DND-41 (cell line): ENCODE data around the gene PKD1.
"Not testable (repeated sequence)": the region's sequence is repeated elsewhere in the genome, so short reads cannot be mapped to it uniquely, and the experiment has no call there.

Experiments
- ATAC-seq: fragments of 200-7000 bp; cut with Tn5 transposase; 3 replicates; pipeline ENCODE4 v1.9.1; 2021; ENCODE audit warnings: low read depth; ENCODE audit not compliant: insufficient read depth
- DNase-seq: peaks from one replicate; pipeline ENCODE4 v3.0.0-alpha.2; 2020
- H2AFZ ChIP-seq: 2 replicates; pipeline ENCODE4 v1.6.0; 2012; ENCODE audit warnings: low read depth, low read length
- H3K27ac ChIP-seq: 2 replicates; pipeline ENCODE4 v1.5.1; 2012; ENCODE audit warnings: low read length, inconsistent platforms
- H3K27me3 ChIP-seq: fragments of 200-600 bp; sonication (generic); 2 replicates; pipeline ENCODE4 v1.6.0; 2012; ENCODE audit warnings: low read length, mild to moderate bottlenecking, inconsistent platforms; ENCODE audit not compliant: insufficient read depth, poor library complexity
- H3K36me3 ChIP-seq: 2 replicates; pipeline ENCODE4 v1.5.1; 2012; ENCODE audit warnings: low read length, inconsistent platforms; ENCODE audit not compliant: insufficient read depth
- H3K4me1 ChIP-seq: 2 replicates; pipeline ENCODE4 v1.5.1; 2012; ENCODE audit warnings: mild to moderate bottlenecking, low read length; ENCODE audit not compliant: insufficient read depth
- H3K4me2 ChIP-seq: 2 replicates; pipeline ENCODE4 v1.6.0; 2012; ENCODE audit warnings: mild to moderate bottlenecking, moderate library complexity, low read length, inconsistent platforms; ENCODE audit not compliant: insufficient read depth
- H3K4me3 ChIP-seq, 2 experiments: fragments of 200-600 bp in 1 of 2; shearing (Covaris generic) in 1 of 2; 2 replicates each; pipeline ENCODE4 v1.5.1; 2012 to 2016; ENCODE audit warnings: inconsistent platforms in 2 of 2, low read length in 2 of 2, mild to moderate bottlenecking in 2 of 2, low read depth in 1 of 2, moderate library complexity in 1 of 2
- H3K79me2 ChIP-seq: 2 replicates; pipeline ENCODE4 v1.6.0; 2012; ENCODE audit warnings: low read length, inconsistent platforms; ENCODE audit not compliant: insufficient read depth
- H3K9ac ChIP-seq: 2 replicates; pipeline ENCODE4 v1.6.0; 2012; ENCODE audit warnings: low read depth, mild to moderate bottlenecking, inconsistent platforms, low read length, moderate library complexity
- H3K9me3 ChIP-seq: 2 replicates; pipeline ENCODE4 v1.5.1; 2012; ENCODE audit warnings: low read length, moderate library complexity, mild to moderate bottlenecking, inconsistent platforms; ENCODE audit not compliant: insufficient read depth, severe bottlenecking
- H4K20me1 ChIP-seq: 2 replicates; pipeline ENCODE4 v1.6.0; 2012; ENCODE audit warnings: low read length; ENCODE audit not compliant: insufficient read depth
- EZH2 ChIP-seq: IDR thresholded peaks from 3 replicates; pipeline ENCODE4 v1.6.1; 2012; ENCODE audit warnings: borderline replicate concordance, low read depth, mild to moderate bottlenecking, moderate library complexity, low read length, inconsistent platforms; ENCODE audit not compliant: severe bottlenecking
- TF ChIP-seq, protein P1 (sequence below): IDR thresholded peaks from 2 replicates; pipeline ENCODE4 v1.5.1; 2012; ENCODE audit warnings: borderline replicate concordance, low read length, moderate library complexity, mild to moderate bottlenecking; ENCODE audit not compliant: poor library complexity, severe bottlenecking; ENCODE audit errors: extremely low read depth

Gene PKD1

DNA sequence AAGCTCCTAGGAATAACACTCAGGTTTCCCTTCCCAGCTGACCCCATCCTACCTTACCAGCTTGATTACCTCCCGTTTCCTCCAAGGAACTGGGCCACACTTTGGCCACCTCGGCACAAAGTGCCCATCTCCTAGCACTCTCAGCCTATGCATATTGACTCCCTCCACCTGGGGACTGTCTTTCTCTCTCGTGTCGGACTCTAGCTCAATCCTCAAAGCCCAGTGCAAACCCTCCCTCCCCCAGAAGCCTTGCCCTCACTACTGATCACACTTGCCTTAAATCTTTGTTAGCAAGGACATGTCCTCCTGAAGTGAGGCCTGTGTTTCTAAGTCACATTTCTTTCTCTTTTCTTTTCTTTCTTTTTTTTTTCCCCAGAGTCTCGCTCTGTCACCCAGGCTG, 10.1 kb upstream of the PKD1 start:
- no peaks in the 10 kb centered on the region for H3K36me3 ChIP-seq
- no peak overlapping the region for H3K9ac ChIP-seq
- H3K4me3 ChIP-seq: no peak overlapping the region
- H3K27ac ChIP-seq: no peak overlapping the region
- H2AFZ ChIP-seq: no peak overlapping the region
- no peaks in the 10 kb centered on the region for H3K9me3 ChIP-seq
- H3K4me1 ChIP-seq: peaks cover 17% of the 10 kb centered on the region
- H4K20me1 ChIP-seq: peaks cover 32% of the 10 kb centered on the region
- H3K79me2 ChIP-seq: no peaks in the 10 kb centered on the region
- DNase-seq (no peak), ATAC-seq (no peak)
- H3K27me3 ChIP-seq: no peaks in the 10 kb centered on the region
- H3K4me2 ChIP-seq: no peak overlapping the region
- TF ChIP-seq, protein P1, sequence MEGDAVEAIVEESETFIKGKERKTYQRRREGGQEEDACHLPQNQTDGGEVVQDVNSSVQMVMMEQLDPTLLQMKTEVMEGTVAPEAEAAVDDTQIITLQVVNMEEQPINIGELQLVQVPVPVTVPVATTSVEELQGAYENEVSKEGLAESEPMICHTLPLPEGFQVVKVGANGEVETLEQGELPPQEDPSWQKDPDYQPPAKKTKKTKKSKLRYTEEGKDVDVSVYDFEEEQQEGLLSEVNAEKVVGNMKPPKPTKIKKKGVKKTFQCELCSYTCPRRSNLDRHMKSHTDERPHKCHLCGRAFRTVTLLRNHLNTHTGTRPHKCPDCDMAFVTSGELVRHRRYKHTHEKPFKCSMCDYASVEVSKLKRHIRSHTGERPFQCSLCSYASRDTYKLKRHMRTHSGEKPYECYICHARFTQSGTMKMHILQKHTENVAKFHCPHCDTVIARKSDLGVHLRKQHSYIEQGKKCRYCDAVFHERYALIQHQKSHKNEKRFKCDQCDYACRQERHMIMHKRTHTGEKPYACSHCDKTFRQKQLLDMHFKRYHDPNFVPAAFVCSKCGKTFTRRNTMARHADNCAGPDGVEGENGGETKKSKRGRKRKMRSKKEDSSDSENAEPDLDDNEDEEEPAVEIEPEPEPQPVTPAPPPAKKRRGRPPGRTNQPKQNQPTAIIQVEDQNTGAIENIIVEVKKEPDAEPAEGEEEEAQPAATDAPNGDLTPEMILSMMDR: no peak
- no peak for TF ChIP-seq EZH2

DNA sequence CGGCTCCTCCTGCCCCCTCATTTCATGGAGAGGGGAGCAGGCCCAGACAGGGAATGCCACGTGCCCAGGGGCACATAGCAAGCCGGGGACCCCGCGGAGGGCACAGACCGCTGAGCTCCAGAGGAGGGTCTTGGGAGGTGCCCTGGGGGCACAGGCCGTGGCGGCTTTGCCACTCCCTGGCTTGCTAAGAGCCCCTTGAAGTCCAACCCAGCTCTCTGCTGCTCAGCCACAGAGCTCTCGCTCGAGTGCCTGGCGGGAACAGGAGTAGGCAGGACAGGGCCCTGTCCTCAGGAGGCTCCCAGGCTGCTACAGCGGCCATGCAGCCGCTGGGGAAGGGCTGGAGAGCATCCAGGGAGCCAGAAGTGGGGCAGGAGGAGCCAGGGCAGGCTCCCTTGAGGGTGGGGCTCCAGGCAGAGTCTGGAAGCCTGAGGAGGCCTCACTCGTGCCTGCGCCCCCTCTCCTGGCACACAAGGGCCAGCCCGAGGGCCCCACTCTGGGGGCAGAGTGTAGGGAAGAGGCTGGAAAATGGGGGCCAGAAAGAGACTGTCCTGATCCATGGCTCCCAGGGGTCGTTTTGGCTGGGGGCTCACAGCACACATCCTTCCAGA, 8.3 kb upstream of the PKD1 start:
- H2AFZ ChIP-seq: no peak overlapping the region

DNA sequence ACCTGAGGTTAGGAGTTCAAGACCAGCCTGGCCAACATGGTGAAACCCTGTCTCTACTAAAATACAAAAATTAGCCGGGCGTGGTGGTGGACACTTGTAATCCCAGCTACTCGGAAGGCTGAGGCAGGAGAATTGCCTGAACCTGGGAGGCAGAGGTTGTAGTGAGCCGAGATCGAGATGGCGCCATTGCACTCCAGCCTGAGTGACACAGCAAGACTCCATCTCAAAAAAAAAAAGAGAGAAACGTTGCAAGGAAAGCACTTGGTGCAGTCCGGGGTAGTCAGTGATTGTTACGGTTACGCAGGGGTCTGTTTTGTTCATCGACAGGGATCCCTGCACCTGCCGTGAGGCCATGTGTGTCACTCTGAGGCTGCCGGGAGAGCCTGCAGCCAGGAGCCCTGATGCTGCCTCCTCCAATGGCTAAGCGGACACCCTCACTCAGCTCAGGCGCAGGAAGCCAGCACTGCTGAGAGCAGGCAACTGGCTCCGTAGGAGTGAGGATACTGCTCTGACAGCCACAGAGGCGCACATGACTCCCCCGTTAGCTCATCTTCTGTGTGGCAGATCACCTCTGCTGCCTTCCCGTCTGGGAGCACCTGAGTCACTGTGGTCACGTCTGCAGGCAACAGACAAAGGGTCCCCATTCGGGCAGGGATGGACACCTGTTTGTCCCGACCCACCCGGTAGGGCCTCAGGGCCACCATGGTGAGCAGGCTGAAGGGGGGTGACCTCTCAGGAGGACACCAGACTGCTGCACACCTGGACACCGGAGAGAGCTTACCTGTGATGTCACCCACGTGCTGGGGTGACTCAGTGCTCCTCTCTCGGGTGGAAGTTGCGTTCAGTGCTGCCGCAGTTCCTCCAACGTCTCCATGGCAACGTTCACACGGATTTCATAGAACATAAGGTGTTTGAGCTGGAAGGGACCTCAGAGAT, 7.5 kb upstream of the PKD1 start:
- ATAC-seq: no peak
- no peak for TF ChIP-seq EZH2

More for the DNA sequence above, 8.3 kb upstream of the PKD1 start:
- Histone ChIP-seq H3K27ac (no peak overlapping the region), H4K20me1 (peaks cover 13% of the 10 kb centered on the region), H3K4me1 (peaks cover 14% of the 10 kb centered on the region), H3K79me2 (no peaks in the 10 kb centered on the region), H3K27me3 (no peaks in the 10 kb centered on the region), H3K9ac (no peak overlapping the region), H3K9me3 (no peaks in the 10 kb centered on the region), H3K36me3 (no peaks in the 10 kb centered on the region), H3K4me3 (no peak overlapping the region), H3K4me2 (no peak overlapping the region)
- ATAC-seq: no peak
- TF ChIP-seq, protein P1: no peak
- TF ChIP-seq EZH2: no peak
- no peak for DNase-seq

DNA sequence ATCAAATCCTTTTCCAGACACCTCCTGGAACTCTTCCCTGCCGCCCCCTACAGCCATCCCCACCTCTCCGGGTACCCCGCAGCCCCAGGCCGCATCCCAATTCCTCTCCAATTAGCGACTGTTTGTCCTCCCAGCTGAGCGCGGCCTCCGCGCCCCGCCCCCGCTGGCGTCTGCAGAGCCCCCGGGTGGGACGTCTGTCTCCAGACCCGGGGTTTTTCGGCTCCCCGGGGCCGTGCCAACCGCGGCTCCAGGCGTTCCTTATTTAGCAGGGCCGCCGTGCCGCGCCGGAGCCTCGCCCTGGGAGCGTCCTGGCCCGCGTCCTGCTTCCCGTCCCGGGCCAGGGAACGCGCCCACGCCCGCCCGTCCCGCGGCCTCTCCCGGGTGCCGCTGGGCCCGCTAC, 627 bp downstream of the PKD1 start:
- Histone ChIP-seq H3K9ac (peak overlapping the region; percentile 50; the same call in 1 of the 2 replicates), H3K4me2 (peak overlapping the region; percentile 55), H3K4me3 (peak overlapping the region; percentile 17 to 54; a peak in 3 of 4 replicates), H3K79me2 (peaks cover 23% of the 10 kb centered on the region), H3K4me1 (peaks cover 17% of the 10 kb centered on the region)
- DNase-seq: peak; percentile 45
- H4K20me1 ChIP-seq, H3K9me3 ChIP-seq, H2AFZ ChIP-seq, H3K27ac ChIP-seq, ATAC-seq, H3K27me3 ChIP-seq, H3K36me3 ChIP-seq: not testable (repeated sequence)

More for the DNA sequence above, 7.5 kb upstream of the PKD1 start:
- H4K20me1 ChIP-seq: peaks cover 13% of the 10 kb centered on the region
- H3K4me3 ChIP-seq: no peak overlapping the region
- no peak overlapping the region for H3K27ac ChIP-seq
- H3K36me3 ChIP-seq: no peaks in the 10 kb centered on the region
- no peak overlapping the region for H3K4me2 ChIP-seq
- no peaks in the 10 kb centered on the region for H3K27me3 ChIP-seq
- H3K9ac ChIP-seq: no peak overlapping the region
- no peaks in the 10 kb centered on the region for H3K9me3 ChIP-seq
- no peak overlapping the region for H2AFZ ChIP-seq
- H3K79me2 ChIP-seq: no peaks in the 10 kb centered on the region
- peaks cover 9% of the 10 kb centered on the region for H3K4me1 ChIP-seq
- DNase-seq: no peak

DNA sequence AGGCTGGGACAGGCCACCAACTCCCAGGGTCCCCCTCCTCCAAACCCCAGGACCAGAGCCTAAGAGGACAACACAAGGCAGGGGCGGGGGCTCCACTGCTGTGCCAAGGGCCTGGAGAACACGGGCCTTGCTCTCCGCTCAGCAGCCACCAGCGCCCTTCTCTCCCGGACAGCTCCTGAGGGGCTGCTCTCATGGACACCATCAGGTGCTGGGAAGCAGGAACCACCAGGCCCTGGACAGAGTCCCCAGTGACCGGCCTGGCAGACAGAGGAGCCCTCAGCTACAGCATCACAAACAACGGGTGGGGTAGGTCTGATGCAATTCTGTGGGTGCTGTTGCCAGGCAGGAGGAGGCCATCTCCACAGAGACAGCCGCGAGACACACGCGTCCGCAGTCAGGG, 1.9 kb downstream of the PKD1 start:
- not testable (repeated sequence) for ATAC-seq, H3K27ac ChIP-seq, DNase-seq, H3K4me3 ChIP-seq, H3K36me3 ChIP-seq, H3K9ac ChIP-seq, H2AFZ ChIP-seq, H3K4me2 ChIP-seq, H3K27me3 ChIP-seq, H3K9me3 ChIP-seq, H4K20me1 ChIP-seq
- H3K79me2 ChIP-seq: peaks cover 27% of the 10 kb centered on the region
- H3K4me1 ChIP-seq: peaks cover 26% of the 10 kb centered on the region

DNA sequence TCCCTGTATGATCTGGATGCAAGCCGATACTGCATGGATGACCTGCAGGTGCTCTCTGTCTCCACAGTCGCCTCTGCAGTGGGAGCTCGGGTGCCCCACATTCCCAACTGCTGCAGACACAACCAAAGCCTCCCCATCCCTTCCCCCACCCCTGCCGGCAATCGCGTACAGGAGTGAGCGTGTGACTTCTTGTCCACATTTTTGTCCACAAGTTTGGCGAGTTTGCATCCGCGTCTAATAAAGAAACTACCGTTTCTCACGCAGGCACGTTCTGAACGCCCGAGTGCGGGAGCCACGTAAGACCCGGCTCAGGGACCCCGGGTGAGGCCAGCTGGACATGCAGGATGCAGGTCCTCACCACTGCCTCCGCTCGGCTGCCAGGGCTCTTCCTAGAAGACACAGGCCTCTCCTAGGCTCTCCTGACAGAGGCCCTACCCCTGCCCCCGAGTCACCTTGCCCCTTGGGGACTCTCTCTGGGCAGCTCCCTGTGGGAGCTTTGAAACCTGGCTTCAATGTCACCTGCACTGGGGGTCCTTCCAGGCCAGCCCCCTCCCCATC, 5.7 kb downstream of the PKD1 start:
- Histone ChIP-seq H3K79me2 (peaks cover 50% of the 10 kb centered on the region), H3K4me1 (peaks cover 27% of the 10 kb centered on the region), H4K20me1 (peaks cover 29% of the 10 kb centered on the region)
- not testable (repeated sequence) for ATAC-seq, H3K4me3 ChIP-seq, H3K9me3 ChIP-seq, H3K36me3 ChIP-seq, DNase-seq, H3K27me3 ChIP-seq, H3K27ac ChIP-seq, H3K9ac ChIP-seq, H3K4me2 ChIP-seq, H2AFZ ChIP-seq
